HepG2 (cell line): Measurements from ENCODE around the gene SERINC1. TPM values are rescaled to one million over a fixed set of nuclear protein-coding genes. Genes with fewer than 3 reads are reported as not detected.

ENCODE experiments used
- ATAD3A ChIP-seq: sonication (generic); formaldehyde crosslinking; IDR thresholded peaks from 2 replicates; pipeline ENCODE4 v1.4.0; 2020; ENCODE audit warnings: missing genetic modification reagents
- ESRRA ChIP-seq: sonication (generic); formaldehyde crosslinking; IDR thresholded peaks from 2 replicates; pipeline ENCODE4 v1.5.1; 2020; ENCODE audit warnings: mild to moderate bottlenecking, low read depth, missing genetic modification reagents
- HOXA9 ChIP-seq: sonication (generic); formaldehyde crosslinking; IDR thresholded peaks from 2 replicates; pipeline ENCODE4 v1.8.1; 2022; ENCODE audit warnings: missing genetic modification reagents, mild to moderate bottlenecking, moderate library complexity, borderline replicate concordance
- PHF20 ChIP-seq: sonication (generic); formaldehyde crosslinking; IDR thresholded peaks from 2 replicates; pipeline ENCODE4 v1.5.0; 2020; ENCODE audit warnings: mild to moderate bottlenecking, missing genetic modification reagents
- TAF1 ChIP-seq: sonication (generic); formaldehyde crosslinking; IDR thresholded peaks from 2 replicates; pipeline ENCODE4 v1.4.0; 2020; ENCODE audit warnings: missing genetic modification reagents
- TMF1 ChIP-seq: sonication (generic); formaldehyde crosslinking; IDR thresholded peaks from 2 replicates; pipeline ENCODE4 v1.8.1; 2022; ENCODE audit warnings: low read depth, missing genetic modification reagents
- YY1 ChIP-seq: IDR thresholded peaks from 2 replicates; pipeline ENCODE4 v1.6.1; 2011; ENCODE audit warnings: low read length, low read depth, moderate library complexity, mild to moderate bottlenecking; ENCODE audit not compliant: insufficient read depth, insufficient replicate concordance
- ZNF549 ChIP-seq: sonication (generic); formaldehyde crosslinking; IDR thresholded peaks from 2 replicates; pipeline ENCODE4 v1.5.0; 2020; ENCODE audit warnings: missing genetic modification reagents
- ZNF598 ChIP-seq: sonication (generic); formaldehyde crosslinking; IDR thresholded peaks from 2 replicates; pipeline ENCODE4 v1.5.1; 2020; ENCODE audit warnings: mild to moderate bottlenecking, missing genetic modification reagents, borderline replicate concordance
- ZNF607 ChIP-seq: sonication (generic); formaldehyde crosslinking; IDR thresholded peaks from 2 replicates; pipeline ENCODE4 v1.5.1; 2020; ENCODE audit warnings: missing genetic modification reagents, mild to moderate bottlenecking, borderline replicate concordance
- ZNF737 ChIP-seq: sonication (generic); formaldehyde crosslinking; IDR thresholded peaks from 2 replicates; pipeline ENCODE4 v1.5.0; 2020; ENCODE audit warnings: missing genetic modification reagents, mild to moderate bottlenecking, borderline replicate concordance
- polyA plus RNA-seq, 8 experiments: library from polyadenylated mRNA; depleted of rRNA in 3 of 8; stranded (reverse) in 7 of 8; unstranded in 1 of 8; fragments of >200 nt; fragmentation: Illumina TruSeq in 4 of 8; extraction: Trizol in 4 of 8; gene quantifications; 2 replicates each; pipeline versions ENCODE4 v1.2.1 to v1.2.3, GENCODE V29; 2011 to 2016; ENCODE audit warnings: low read depth in 4 of 8, missing spikeins in 1 of 8, mixed read lengths in 1 of 8; ENCODE audit not compliant: insufficient read depth in 1 of 8
- total RNA-seq, 5 experiments: library from RNA; depleted of rRNA; stranded (reverse); fragments of >200 nt; fragmentation: Illumina TruSeq; extraction: Trizol; gene quantifications; 2 replicates each; pipeline ENCODE4 v1.2.3, GENCODE V29; 2016; ENCODE audit warnings: low read depth in 1 of 5
- TF ChIP-seq, protein P1 (sequence below): sonication (generic); formaldehyde crosslinking; IDR thresholded peaks from 2 replicates; pipeline ENCODE4 v1.9.0; 2022; ENCODE audit warnings: missing genetic modification reagents, mild to moderate bottlenecking, borderline replicate concordance
- TF ChIP-seq, protein P2 (sequence below): sonication (generic); formaldehyde crosslinking; IDR thresholded peaks from 2 replicates; pipeline ENCODE4 v1.5.1; 2020; ENCODE audit warnings: mild to moderate bottlenecking, missing genetic modification reagents, moderate library complexity
- TF ChIP-seq, protein P3 (sequence below): fragments of 450-650 bp; IDR thresholded peaks from 2 replicates; pipeline ENCODE4 v1.6.1; 2016
- TF ChIP-seq, protein P4 (sequence below): sonication (generic); formaldehyde crosslinking; IDR thresholded peaks from 2 replicates; pipeline ENCODE4 v1.5.0; 2020; ENCODE audit warnings: mild to moderate bottlenecking, missing genetic modification reagents
- TF ChIP-seq, protein P5 (sequence below): sonication (generic); formaldehyde crosslinking; IDR thresholded peaks from 2 replicates; pipeline ENCODE4 v1.9.0; 2022; ENCODE audit warnings: low read depth, missing genetic modification reagents

Gene SERINC1
- total and polyA plus RNA-seq, 2 of the 13 experiments (the other 11 are each of a cell fraction or from before 2014, with no cell fraction given), result 93.5 to 112 TPM

DNA sequence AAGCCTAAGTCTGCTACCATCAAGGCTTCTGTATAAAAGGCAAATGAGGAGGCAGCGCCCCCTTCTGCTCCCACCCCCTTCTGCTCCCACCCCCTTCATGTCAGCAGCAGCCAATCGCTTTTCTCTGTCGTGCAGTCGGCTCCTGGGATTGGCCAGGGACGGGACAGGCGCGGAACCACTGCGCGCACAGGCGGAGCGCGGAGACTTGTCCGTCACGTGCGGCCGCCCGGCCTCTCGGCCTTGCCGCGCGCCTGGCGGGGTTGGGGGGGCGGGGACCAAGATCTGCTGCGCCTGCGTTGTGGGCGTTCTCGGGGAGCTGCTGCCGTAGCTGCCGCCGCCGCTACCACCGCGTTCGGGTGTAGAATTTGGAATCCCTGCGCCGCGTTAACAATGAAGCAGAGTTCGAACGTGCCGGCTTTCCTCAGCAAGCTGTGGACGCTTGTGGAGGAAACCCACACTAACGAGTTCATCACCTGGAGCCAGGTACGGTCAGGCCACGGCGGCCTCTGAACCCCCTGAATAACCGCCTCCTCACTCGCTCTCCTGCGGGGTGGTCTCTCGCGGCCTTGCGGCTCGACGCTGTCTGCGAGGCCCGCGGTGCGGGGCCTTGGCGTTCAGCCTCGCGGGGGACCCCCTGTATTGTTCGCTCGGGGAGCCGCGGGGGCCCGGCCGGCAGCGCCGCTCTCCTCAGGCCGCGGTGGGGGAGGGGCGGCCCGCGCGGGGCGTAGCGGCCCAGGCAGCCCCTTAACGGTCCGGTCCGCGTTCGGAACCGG lies 72.1 kb downstream of the SERINC1 start, which contains the start of gene HSF2 (continued):
- TF ChIP-seq, protein P1, sequence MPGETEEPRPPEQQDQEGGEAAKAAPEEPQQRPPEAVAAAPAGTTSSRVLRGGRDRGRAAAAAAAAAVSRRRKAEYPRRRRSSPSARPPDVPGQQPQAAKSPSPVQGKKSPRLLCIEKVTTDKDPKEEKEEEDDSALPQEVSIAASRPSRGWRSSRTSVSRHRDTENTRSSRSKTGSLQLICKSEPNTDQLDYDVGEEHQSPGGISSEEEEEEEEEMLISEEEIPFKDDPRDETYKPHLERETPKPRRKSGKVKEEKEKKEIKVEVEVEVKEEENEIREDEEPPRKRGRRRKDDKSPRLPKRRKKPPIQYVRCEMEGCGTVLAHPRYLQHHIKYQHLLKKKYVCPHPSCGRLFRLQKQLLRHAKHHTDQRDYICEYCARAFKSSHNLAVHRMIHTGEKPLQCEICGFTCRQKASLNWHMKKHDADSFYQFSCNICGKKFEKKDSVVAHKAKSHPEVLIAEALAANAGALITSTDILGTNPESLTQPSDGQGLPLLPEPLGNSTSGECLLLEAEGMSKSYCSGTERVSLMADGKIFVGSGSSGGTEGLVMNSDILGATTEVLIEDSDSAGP, result peak; percentile 89; the same call in 1 of the 2 replicates
- TF ChIP-seq ATAD3A (CRISPR knock-in tag) (no peak), HOXA9 (CRISPR knock-in tag) (peak; percentile 69; the same call in 1 of the 2 replicates), TMF1 (CRISPR knock-in tag) (peak; percentile 27; the same call in 1 of the 2 replicates), ZNF549 (CRISPR knock-in tag) (peak; percentile 50; the same call in 1 of the 2 replicates), ESRRA (CRISPR knock-in tag) (no peak), YY1 (peak; percentile 42), ZNF737 (CRISPR knock-in tag) (no peak), PHF20 (CRISPR knock-in tag) (no peak; the same call in 1 of the 2 replicates), ZNF607 (CRISPR knock-in tag) (peak; percentile 83), TAF1 (CRISPR knock-in tag) (peak; percentile 70; the same call in 1 of the 2 replicates), ZNF598 (CRISPR knock-in tag) (peak; percentile 69; the same call in 1 of the 2 replicates)
- TF ChIP-seq, protein P2, sequence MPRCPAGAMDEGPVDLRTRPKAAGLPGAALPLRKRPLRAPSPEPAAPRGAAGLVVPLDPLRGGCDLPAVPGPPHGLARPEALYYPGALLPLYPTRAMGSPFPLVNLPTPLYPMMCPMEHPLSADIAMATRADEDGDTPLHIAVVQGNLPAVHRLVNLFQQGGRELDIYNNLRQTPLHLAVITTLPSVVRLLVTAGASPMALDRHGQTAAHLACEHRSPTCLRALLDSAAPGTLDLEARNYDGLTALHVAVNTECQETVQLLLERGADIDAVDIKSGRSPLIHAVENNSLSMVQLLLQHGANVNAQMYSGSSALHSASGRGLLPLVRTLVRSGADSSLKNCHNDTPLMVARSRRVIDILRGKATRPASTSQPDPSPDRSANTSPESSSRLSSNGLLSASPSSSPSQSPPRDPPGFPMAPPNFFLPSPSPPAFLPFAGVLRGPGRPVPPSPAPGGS (CRISPR knock-in tag), result peak; percentile 93; the same call in 1 of the 2 replicates
- TF ChIP-seq, protein P3, sequence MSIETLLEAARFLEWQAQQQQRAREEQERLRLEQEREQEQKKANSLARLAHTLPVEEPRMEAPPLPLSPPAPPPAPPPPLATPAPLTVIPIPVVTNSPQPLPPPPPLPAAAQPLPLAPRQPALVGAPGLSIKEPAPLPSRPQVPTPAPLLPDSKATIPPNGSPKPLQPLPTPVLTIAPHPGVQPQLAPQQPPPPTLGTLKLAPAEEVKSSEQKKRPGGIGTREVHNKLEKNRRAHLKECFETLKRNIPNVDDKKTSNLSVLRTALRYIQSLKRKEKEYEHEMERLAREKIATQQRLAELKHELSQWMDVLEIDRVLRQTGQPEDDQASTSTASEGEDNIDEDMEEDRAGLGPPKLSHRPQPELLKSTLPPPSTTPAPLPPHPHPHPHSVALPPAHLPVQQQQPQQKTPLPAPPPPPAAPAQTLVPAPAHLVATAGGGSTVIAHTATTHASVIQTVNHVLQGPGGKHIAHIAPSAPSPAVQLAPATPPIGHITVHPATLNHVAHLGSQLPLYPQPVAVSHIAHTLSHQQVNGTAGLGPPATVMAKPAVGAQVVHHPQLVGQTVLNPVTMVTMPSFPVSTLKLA, result peak; percentile 69
- TF ChIP-seq, protein P4, sequence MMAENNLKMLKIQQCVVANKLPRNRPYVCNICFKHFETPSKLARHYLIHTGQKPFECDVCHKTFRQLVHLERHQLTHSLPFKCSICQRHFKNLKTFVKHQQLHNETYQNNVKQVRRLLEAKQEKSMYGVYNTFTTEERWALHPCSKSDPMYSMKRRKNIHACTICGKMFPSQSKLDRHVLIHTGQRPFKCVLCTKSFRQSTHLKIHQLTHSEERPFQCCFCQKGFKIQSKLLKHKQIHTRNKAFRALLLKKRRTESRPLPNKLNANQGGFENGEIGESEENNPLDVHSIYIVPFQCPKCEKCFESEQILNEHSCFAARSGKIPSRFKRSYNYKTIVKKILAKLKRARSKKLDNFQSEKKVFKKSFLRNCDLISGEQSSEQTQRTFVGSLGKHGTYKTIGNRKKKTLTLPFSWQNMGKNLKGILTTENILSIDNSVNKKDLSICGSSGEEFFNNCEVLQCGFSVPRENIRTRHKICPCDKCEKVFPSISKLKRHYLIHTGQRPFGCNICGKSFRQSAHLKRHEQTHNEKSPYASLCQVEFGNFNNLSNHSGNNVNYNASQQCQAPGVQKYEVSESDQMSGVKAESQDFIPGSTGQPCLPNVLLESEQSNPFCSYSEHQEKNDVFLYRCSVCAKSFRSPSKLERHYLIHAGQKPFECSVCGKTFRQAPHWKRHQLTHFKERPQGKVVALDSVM (CRISPR knock-in tag), result peak; percentile 49; the same call in 1 of the 2 replicates
- TF ChIP-seq, protein P5, sequence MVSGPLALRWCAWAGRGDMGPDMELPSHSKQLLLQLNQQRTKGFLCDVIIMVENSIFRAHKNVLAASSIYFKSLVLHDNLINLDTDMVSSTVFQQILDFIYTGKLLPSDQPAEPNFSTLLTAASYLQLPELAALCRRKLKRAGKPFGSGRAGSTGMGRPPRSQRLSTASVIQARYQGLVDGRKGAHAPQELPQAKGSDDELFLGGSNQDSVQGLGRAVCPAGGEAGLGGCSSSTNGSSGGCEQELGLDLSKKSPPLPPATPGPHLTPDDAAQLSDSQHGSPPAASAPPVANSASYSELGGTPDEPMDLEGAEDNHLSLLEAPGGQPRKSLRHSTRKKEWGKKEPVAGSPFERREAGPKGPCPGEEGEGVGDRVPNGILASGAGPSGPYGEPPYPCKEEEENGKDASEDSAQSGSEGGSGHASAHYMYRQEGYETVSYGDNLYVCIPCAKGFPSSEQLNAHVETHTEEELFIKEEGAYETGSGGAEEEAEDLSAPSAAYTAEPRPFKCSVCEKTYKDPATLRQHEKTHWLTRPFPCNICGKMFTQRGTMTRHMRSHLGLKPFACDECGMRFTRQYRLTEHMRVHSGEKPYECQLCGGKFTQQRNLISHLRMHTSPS (CRISPR knock-in tag), result peak; percentile 46; the same call in 1 of the 2 replicates
